Tibial artery (tissue), 4 donors: ENCODE results near the gene P2RX4.

Source experiments
- DNase-seq, 2 donors: peaks; one replicate each; pipeline ENCODE4 v3.0.0-alpha.2; 2019
- H3K27ac ChIP-seq, 2 donors: fragments of 200-600 bp; sonication (generic) in 1 of 2; 1 replicate in 1 of 2; 2 replicates in 1 of 2; pipeline ENCODE4 v1.5.1; 2018 to 2019; ENCODE audit warnings: mild to moderate bottlenecking in 1 of 2
- H3K27me3 ChIP-seq, 2 donors: fragments of 200-600 bp; sonication (generic) in 1 of 2; one replicate each; pipeline versions ENCODE4 v1.5.1 to v1.6.0; 2016 to 2019
- H3K36me3 ChIP-seq, 3 donors: fragments of 200-600 bp; sonication (generic) in 2 of 3; one replicate each; pipeline ENCODE4 v1.5.1; 2016 to 2019; ENCODE audit warnings: mild to moderate bottlenecking in 2 of 3
- H3K4me1 ChIP-seq, 4 donors: fragments of 200-600 bp; sonication (generic) in 2 of 4; 1 replicate in 3 of 4; 2 replicates in 1 of 4; pipeline ENCODE4 v1.5.1; 2016 to 2019
- H3K4me3 ChIP-seq, 2 donors: fragments of 200-600 bp; sonication (generic) in 1 of 2; 1 replicate in 1 of 2; 2 replicates in 1 of 2; pipeline ENCODE4 v1.5.1; 2018 to 2019; ENCODE audit warnings: mild to moderate bottlenecking in 2 of 2
- H3K9me3 ChIP-seq, 3 donors: fragments of 200-600 bp; sonication (generic) in 1 of 3; one replicate each; pipeline ENCODE4 v1.5.1; 2016 to 2019
- intact Hi-C: fragments of 100-400 bp; cut with DNase I; formaldehyde crosslinking; loops from one replicate; pipeline ENCODE4 v1.15.0; 2023; ENCODE audit warnings: low total_unique reads
- TF ChIP-seq, protein P1 (sequence below), 2 experiments: fragments of 200-600 bp in 1 of 2; fragments of 450-650 bp in 1 of 2; IDR thresholded peaks; one replicate each; pipeline ENCODE4 v1.5.1; 2017 to 2019; ENCODE audit warnings: antibody characterized with exemption in 2 of 2, mild to moderate bottlenecking in 1 of 2, moderate library complexity in 1 of 2

Gene P2RX4

DNA sequence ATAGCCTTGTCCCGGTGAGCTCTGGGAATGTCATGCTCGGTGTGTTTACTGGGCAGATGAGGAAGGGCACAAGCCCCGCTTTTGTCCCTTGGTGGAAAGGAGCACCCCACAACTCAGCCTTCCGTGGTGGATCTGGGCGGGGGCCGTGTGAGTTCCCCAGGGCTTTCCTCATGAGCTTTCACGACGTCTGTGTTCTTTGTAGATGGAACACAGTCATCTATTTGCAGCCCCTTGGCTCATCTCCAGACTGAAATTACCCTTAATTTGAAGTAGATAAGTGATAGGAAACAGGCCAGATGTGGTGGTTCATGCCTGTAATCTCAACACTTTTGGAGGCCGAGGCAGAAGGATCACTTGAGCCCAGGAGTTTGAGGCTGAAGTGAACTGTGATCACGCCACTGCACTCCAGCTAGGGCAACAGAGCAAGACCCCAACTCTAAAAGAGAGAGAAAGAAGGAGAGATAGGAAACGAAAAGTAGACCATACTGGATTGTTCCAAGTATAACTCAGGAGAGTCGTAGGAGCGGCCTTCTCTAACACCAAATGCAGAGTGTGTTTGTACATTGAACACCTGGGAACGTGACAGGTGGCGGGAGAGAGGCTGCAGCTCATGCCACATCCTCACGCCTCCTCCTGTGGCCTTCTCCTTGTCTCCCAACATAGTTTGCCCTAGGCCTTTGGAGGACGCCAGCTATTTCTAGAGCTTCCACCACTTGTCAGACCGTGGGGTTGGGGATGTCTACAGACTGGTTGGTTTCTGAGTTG, 8.8 kb downstream of the P2RX4 start:
- Histone ChIP-seq H3K36me3 (peaks cover 0 to 50% (median 19%) of the 10 kb centered on the region in 3 donors), H3K9me3 (no peaks in the 10 kb centered on the region), H3K4me1 (peaks cover 0 to 10% (median 5%) of the 10 kb centered on the region in 4 donors), H3K4me3 (no peak overlapping the region), H3K27ac (no peak overlapping the region), H3K27me3 (no peaks in the 10 kb centered on the region)
- TF ChIP-seq, protein P1, sequence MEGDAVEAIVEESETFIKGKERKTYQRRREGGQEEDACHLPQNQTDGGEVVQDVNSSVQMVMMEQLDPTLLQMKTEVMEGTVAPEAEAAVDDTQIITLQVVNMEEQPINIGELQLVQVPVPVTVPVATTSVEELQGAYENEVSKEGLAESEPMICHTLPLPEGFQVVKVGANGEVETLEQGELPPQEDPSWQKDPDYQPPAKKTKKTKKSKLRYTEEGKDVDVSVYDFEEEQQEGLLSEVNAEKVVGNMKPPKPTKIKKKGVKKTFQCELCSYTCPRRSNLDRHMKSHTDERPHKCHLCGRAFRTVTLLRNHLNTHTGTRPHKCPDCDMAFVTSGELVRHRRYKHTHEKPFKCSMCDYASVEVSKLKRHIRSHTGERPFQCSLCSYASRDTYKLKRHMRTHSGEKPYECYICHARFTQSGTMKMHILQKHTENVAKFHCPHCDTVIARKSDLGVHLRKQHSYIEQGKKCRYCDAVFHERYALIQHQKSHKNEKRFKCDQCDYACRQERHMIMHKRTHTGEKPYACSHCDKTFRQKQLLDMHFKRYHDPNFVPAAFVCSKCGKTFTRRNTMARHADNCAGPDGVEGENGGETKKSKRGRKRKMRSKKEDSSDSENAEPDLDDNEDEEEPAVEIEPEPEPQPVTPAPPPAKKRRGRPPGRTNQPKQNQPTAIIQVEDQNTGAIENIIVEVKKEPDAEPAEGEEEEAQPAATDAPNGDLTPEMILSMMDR (IDR thresholded peaks at IDR 0.05): no peak
- no peak for DNase-seq
- intact Hi-C loops: no loop called here

DNA sequence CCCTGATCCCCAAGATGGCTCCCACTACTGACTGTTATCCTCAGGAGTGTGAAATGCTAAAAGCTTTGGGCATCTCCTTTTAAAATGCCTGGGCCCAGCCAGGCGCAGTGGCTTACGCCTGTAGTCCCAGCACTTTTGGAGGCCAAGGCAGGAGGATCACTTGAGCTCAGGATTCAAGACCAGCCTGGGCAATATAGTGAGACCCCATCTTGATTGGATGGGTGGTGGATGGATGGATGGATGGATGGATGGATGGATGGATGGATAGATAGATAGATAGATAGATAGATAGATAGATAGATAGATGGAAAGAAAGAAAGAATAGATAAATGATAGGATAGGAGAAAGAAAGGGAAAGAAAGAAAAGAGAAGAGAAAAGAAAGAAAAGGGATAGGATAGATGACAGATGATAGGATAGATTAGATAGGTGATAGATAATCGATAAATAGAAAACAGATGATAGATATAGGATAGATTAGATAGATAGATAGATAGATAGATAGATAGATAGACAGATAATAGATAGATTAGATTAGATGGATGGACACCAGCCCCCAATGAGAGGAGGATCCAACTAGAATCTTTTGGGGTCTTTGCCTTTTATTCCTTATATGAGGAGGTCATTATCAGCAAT, 9.5 kb downstream of the P2RX4 start:
- peaks cover 0 to 57% (median 22%) of the 10 kb centered on the region in 3 donors for H3K36me3 ChIP-seq
- H3K4me1 ChIP-seq: peaks cover 0 to 9% (median 4%) of the 10 kb centered on the region in 4 donors
- H3K9me3 ChIP-seq: no peaks in the 10 kb centered on the region
- H3K27ac ChIP-seq: no peak overlapping the region
- no peak for DNase-seq
- H3K27me3 ChIP-seq: no peaks in the 10 kb centered on the region
- TF ChIP-seq, protein P1 (IDR thresholded peaks at IDR 0.05): no peak
- intact Hi-C loops: no loop called here
- no peak overlapping the region for H3K4me3 ChIP-seq

DNA sequence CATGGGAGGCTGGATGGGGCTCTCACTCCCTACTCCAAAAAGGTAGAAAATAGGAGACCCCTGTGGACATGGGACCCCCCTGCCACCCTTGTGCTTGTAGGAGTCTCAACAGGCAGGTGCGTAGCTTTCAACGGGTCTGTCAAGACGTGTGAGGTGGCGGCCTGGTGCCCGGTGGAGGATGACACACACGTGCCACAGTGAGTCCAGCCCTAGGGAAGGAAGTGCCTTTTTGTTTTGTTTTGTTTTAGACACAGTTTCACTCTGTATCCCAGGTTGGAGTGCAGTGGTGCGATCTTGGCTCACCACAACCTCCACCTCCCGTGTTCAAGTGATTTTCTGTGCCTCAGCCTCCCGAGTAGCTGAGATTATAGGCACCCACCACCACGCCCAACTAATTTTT, 12.9 kb downstream of the P2RX4 start:
- H3K9me3 ChIP-seq: no peaks in the 10 kb centered on the region
- no peaks in the 10 kb centered on the region for H3K27me3 ChIP-seq
- peaks cover 9 to 66% (median 38%) of the 10 kb centered on the region in 3 donors for H3K36me3 ChIP-seq
- no peaks in the 10 kb centered on the region for H3K4me1 ChIP-seq
- intact Hi-C loops: no loop called here
- DNase-seq: no peak
- H3K27ac ChIP-seq: no peak overlapping the region
- H3K4me3 ChIP-seq: no peak overlapping the region
- TF ChIP-seq, protein P1 (IDR thresholded peaks at IDR 0.05): no peak

DNA sequence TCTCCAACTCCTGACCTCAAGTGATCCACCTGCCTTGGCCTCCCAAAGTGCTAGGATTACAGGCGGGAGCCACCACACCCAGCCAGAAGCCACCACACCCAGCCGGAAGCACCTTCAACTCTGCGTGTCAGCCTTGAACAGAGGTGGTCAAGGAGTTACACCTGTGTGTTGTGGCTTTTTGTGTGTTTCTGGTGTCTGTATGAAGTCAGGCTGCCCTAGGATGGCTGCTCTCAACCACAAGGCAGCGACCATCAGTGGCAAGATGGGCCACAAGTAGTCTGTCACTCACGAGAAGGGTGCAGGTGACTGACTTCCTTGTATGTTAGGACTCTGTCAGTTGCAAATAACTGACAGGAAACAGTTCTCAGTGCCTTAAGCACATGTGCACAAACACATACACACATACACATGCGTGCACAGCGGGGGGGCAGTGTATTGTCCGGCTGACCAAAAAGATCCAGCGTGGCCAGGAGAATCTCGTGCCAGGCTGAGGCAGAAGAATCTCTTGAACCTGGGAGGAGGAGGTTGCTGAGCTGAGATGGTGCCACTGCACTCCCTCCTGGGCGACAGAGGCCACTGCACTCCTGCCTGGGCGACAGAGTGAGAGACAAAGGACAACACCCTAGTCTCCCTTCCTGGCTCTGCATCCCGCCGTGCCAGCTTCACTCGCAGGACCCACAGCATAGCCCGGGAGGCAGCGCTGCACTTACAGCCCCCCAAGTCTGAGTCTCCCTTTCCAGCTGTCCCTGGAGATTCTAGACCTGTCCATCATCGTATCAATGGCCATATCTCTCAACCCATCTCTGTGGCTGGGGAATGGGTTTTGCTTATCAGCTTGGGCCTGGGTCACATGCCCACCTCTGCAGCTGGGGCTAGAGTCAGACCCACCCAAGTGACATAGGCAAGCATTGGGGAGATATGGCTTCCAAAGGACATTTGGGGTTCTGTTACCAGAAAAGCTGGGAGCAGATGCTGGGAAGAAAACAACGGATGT, 13.7 kb downstream of the P2RX4 start:
- Histone ChIP-seq H3K27me3 (no peaks in the 10 kb centered on the region), H3K27ac (no peak overlapping the region), H3K4me1 (no peaks in the 10 kb centered on the region), H3K9me3 (no peaks in the 10 kb centered on the region), H3K4me3 (no peak overlapping the region), H3K36me3 (peaks cover 10 to 61% (median 39%) of the 10 kb centered on the region in 3 donors)
- no peak for DNase-seq
- TF ChIP-seq, protein P1 (IDR thresholded peaks at IDR 0.05): no peak
- intact Hi-C loops: no loop called here

DNA sequence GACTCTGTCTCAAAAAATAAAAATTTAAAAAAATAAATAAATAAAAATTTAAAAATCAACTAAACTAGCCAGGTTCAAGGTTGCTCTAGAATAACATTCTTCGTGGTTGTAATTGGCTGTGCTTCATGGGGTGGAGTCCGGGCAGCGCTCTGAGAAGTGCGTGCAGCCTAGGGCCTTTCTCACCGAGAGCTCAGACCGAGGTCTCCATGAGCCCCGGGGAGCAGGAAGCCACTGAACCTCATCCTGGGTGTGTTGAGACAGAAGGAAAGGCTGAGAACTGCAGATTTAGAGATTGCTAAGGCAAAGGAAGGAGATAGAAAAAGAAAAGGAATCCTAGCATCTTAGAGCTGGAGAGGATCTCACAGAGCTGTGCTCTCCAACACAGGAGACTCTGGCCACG, 14.7 kb downstream of the P2RX4 start:
- peaks cover 16 to 71% (median 49%) of the 10 kb centered on the region in 3 donors for H3K36me3 ChIP-seq
- TF ChIP-seq, protein P1 (IDR thresholded peaks at IDR 0.05): no peak
- intact Hi-C loops: no loop called here
- no peak for DNase-seq
- no peaks in the 10 kb centered on the region for H3K9me3 ChIP-seq
- H3K4me1 ChIP-seq: no peaks in the 10 kb centered on the region
- no peak overlapping the region for H3K4me3 ChIP-seq
- no peaks in the 10 kb centered on the region for H3K27me3 ChIP-seq
- H3K27ac ChIP-seq: no peak overlapping the region
